HCT116 (cell line): ENCODE data around the gene PELI1. TPM values are rescaled to one million over a fixed set of nuclear protein-coding genes. Genes with fewer than 3 reads are reported as not detected.

Experiments used
- ATAC-seq: fragments of 200-7000 bp; cut with Tn5 transposase; 2 replicates; pipeline ENCODE4 v1.9.1; 2020; ENCODE audit warnings: mild to moderate bottlenecking, moderate library complexity
- BruUV-seq: library from RNA; stranded (reverse); fragments of 400-500 nt; replicated peaks from 2 replicates; lab custom pipeline; 2021; lab: Mats Ljungman, UMichigan
- CTCF ChIA-PET: fragments of 300-600 bp; sonication (Branson Sonifier 250); formaldehyde crosslinking; loops from one replicate; lab custom pipeline; 2021; ENCODE audit warnings: antibody characterized with exemption; lab: Charles Lee
- POLR2A ChIA-PET: fragments of 300-600, 350-600 bp; sonication (Branson Sonifier 250); formaldehyde crosslinking; loops from one replicate; lab custom pipeline; 2021; ENCODE audit warnings: antibody characterized with exemption; lab: Charles Lee
- RAD21 ChIA-PET, 2 experiments: fragments of 300-600 bp; sonication (Branson Sonifier 250); formaldehyde crosslinking; loops; one replicate each; lab custom pipeline; 2023; ENCODE audit warnings: low total read pairs in 2 of 2; ENCODE audit not compliant: uncharacterized antibody in 2 of 2, unreplicated experiment in 2 of 2, low non-redundant PET in 1 of 2; lab: Charles Lee
- DNase-seq: peaks from one replicate; pipeline ENCODE4 v3.0.0-alpha.2; 2010; ENCODE audit warnings: low read depth, low spot score
- H2AFZ ChIP-seq: fragments of 200-600 bp; shearing (Covaris generic), sonication (generic); 2 replicates; pipeline ENCODE4 v1.6.1; 2017; ENCODE audit warnings: low read depth, mixed run types, mixed read lengths, antibody characterized with exemption, low read length; ENCODE audit not compliant: poor library complexity, severe bottlenecking
- H3K27ac ChIP-seq: 2 replicates; pipeline ENCODE4 v1.5.1; 2012; ENCODE audit warnings: low read depth, low read length
- H3K27me3 ChIP-seq: fragments of 200-600 bp; sonication (generic); 2 replicates; pipeline ENCODE4 v1.6.1; 2016; ENCODE audit warnings: mixed run types, low read length, mixed read lengths; ENCODE audit not compliant: insufficient read depth
- H3K36me3 ChIP-seq, 2 experiments: fragments of 200-500 bp in 1 of 2; fragments of 200-600 bp in 1 of 2; sonication (Bioruptor generic) in 1 of 2; sonication (generic) in 1 of 2; 2 replicates each; pipeline versions ENCODE4 v1.5.1 to v1.6.1; 2014 to 2016; ENCODE audit warnings: low read length in 2 of 2, inconsistent platforms in 1 of 2, mixed read lengths in 1 of 2, mixed run types in 1 of 2; ENCODE audit not compliant: insufficient read depth in 2 of 2, control insufficient read depth in 1 of 2
- H3K4me1 ChIP-seq, 2 experiments: fragments of 200-600 bp in 1 of 2; sonication (generic) in 1 of 2; 2 replicates each; pipeline versions ENCODE4 v1.5.1 to v1.6.1; 2012 to 2017; ENCODE audit warnings: low read length in 2 of 2, inconsistent platforms in 1 of 2, mild to moderate bottlenecking in 1 of 2, mixed read lengths in 1 of 2, mixed run types in 1 of 2, moderate library complexity in 1 of 2; ENCODE audit not compliant: insufficient read depth in 2 of 2, control insufficient read depth in 1 of 2
- H3K4me2 ChIP-seq: fragments of 200-600 bp; sonication (generic); 2 replicates; pipeline ENCODE4 v1.6.1; 2017; ENCODE audit warnings: mixed run types, low read length, mixed read lengths
- H3K4me3 ChIP-seq, 2 experiments: fragments of 200-600 bp in 1 of 2; sonication (generic) in 1 of 2; replicated peaks in 1 of 2; 2 replicates each; pipeline ENCODE4 v1.5.1; 2011 to 2016; ENCODE audit warnings: low read length in 2 of 2, control low read depth in 1 of 2, low read depth in 1 of 2, mild to moderate bottlenecking in 1 of 2, mixed read lengths in 1 of 2, mixed run types in 1 of 2
- H3K79me2 ChIP-seq: fragments of 200-600 bp; sonication (generic); 2 replicates; pipeline ENCODE4 v1.6.1; 2017; ENCODE audit warnings: mild to moderate bottlenecking, mixed run types, low read length, moderate library complexity, mixed read lengths; ENCODE audit not compliant: insufficient read depth
- H3K9ac ChIP-seq: fragments of 200-600 bp; sonication (generic); 2 replicates; pipeline ENCODE4 v1.6.1; 2016; ENCODE audit warnings: low read length, mixed read lengths
- H3K9me2 ChIP-seq: fragments of 200-600 bp; sonication (generic), shearing (Covaris generic); 2 replicates; pipeline ENCODE4 v1.6.1; 2017; ENCODE audit warnings: mixed run types, mild to moderate bottlenecking, moderate library complexity; ENCODE audit not compliant: insufficient read depth
- H3K9me3 ChIP-seq, 2 experiments: fragments of 200-500 bp in 1 of 2; fragments of 200-600 bp in 1 of 2; sonication (Bioruptor generic) in 1 of 2; sonication (generic) in 1 of 2; 2 replicates each; pipeline ENCODE4 v1.6.1; 2014 to 2017; ENCODE audit warnings: low read length in 2 of 2, mixed read lengths in 2 of 2, inconsistent platforms in 1 of 2, low read depth in 1 of 2, mild to moderate bottlenecking in 1 of 2, mixed run types in 1 of 2, moderate library complexity in 1 of 2; ENCODE audit not compliant: control insufficient read depth in 1 of 2, insufficient read depth in 1 of 2
- H4K20me1 ChIP-seq: fragments of 200-600 bp; sonication (generic), shearing (Covaris generic); 2 replicates; pipeline ENCODE4 v1.6.1; 2017; ENCODE audit warnings: mixed run types, mild to moderate bottlenecking, moderate library complexity; ENCODE audit not compliant: insufficient read depth
- EGR1 ChIP-seq: IDR thresholded peaks from 2 replicates; pipeline ENCODE4 v1.6.1; 2012; ENCODE audit warnings: low read depth
- EZH2 ChIP-seq: fragments of 200-600 bp; sonication (generic); IDR thresholded peaks from 2 replicates; pipeline ENCODE4 v1.6.1; 2017; ENCODE audit warnings: antibody characterized with exemption, mixed run types
- MAX ChIP-seq: IDR thresholded peaks from 2 replicates; pipeline ENCODE4 v1.6.1; 2012
- POLR2AphosphoS5 ChIP-seq: IDR thresholded peaks from 2 replicates; pipeline ENCODE4 v1.6.1; 2011; ENCODE audit warnings: mild to moderate bottlenecking, low read depth, low read length, moderate library complexity
- ZNF274 ChIP-seq: fragments of 200-500 bp; sonication (Bioruptor generic); IDR thresholded peaks from 2 replicates; pipeline ENCODE4 v1.6.1; 2014; ENCODE audit warnings: mild to moderate bottlenecking, low read depth, low read length, inconsistent platforms
- intact Hi-C: fragments of 100-400 bp; cut with micrococcal nuclease; formaldehyde crosslinking; loops from 2 replicates; pipeline ENCODE4 v1.10.0; 2022
- total RNA-seq: library from RNA; stranded (reverse); gene quantifications from one replicate; pipeline ENCODE4 v1.2.1, GENCODE V29; 2021; ENCODE audit not compliant: unreplicated experiment
- TF ChIP-seq, protein P1 (sequence below), 3 experiments: fragments of 200-600 bp in 1 of 3; sonication (generic) in 1 of 3; IDR thresholded peaks in 2 of 3; conservative IDR thresholded peaks in 1 of 3; 2 replicates each; pipeline ENCODE4 v1.5.1; 2012 to 2017; ENCODE audit warnings: low read depth in 2 of 3, low read length in 2 of 3, antibody characterized with exemption in 1 of 3, borderline replicate concordance in 1 of 3, control low read depth in 1 of 3, mild to moderate bottlenecking in 1 of 3, mixed read lengths in 1 of 3, mixed run types in 1 of 3, moderate library complexity in 1 of 3; ENCODE audit not compliant: insufficient read depth in 1 of 3

The PELI1 gene
- total RNA-seq, 1 experiment from 2014 or later: 7.9 TPM

DNA sequence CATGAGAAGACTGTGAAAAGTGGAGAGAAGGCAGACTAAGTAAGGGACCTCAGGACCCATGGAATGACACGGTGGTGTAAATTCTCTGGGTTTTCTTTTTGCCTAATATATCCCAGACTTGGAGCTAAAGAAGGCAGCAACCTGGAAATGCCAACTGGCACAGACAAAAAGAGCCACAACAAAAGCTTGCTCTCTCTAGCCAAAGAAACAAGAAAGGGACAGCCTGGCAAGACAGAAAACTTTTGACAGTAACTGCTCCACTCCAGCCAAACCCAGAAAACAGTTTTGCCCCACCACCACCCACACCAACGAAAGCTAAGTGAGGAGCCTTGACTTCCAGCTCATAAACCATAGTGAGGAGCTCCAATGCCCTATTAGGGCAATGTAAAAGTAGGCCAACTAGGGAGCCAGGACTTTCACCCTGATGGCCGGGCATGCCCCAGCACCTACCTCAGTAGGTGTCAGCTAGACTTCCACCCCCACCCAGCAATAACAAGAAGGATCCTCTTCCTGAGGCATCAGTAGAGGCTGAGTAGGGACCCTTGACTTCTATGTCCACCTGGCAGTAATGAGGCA, 35.5 kb downstream of the PELI1 start:
- Histone ChIP-seq H3K4me1 (peaks cover 0 to 2% of the 10 kb centered on the region in 2 experiments; a peak in 2 of 4 replicates), H3K9me3 (no peaks in the 10 kb centered on the region), H3K9ac (no peak overlapping the region), H3K36me3 (no peaks in the 10 kb centered on the region), H3K79me2 (no peaks in the 10 kb centered on the region), H2AFZ (no peak overlapping the region), H3K9me2 (no peaks in the 10 kb centered on the region), H3K4me3 (no peak overlapping the region), H4K20me1 (no peaks in the 10 kb centered on the region), H3K4me2 (no peak overlapping the region), H3K27ac (no peak overlapping the region), H3K27me3 (no peaks in the 10 kb centered on the region)
- CTCF ChIA-PET: no interaction called here
- TF ChIP-seq, protein P1, sequence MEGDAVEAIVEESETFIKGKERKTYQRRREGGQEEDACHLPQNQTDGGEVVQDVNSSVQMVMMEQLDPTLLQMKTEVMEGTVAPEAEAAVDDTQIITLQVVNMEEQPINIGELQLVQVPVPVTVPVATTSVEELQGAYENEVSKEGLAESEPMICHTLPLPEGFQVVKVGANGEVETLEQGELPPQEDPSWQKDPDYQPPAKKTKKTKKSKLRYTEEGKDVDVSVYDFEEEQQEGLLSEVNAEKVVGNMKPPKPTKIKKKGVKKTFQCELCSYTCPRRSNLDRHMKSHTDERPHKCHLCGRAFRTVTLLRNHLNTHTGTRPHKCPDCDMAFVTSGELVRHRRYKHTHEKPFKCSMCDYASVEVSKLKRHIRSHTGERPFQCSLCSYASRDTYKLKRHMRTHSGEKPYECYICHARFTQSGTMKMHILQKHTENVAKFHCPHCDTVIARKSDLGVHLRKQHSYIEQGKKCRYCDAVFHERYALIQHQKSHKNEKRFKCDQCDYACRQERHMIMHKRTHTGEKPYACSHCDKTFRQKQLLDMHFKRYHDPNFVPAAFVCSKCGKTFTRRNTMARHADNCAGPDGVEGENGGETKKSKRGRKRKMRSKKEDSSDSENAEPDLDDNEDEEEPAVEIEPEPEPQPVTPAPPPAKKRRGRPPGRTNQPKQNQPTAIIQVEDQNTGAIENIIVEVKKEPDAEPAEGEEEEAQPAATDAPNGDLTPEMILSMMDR (IDR thresholded peaks at IDR 0.05 in 2 of 3, conservative IDR thresholded peaks at IDR 0.05 in 1 of 3; ENCODE audit: borderline replicate concordance in 1 of 3, insufficient read depth in 1 of 3, low read depth in 2 of 3, low read length in 2 of 3): no peak
- intact Hi-C loops: no loop called here
- BruUV-seq: no TSS peak
- no peak for DNase-seq
- ATAC-seq: no peak
- RAD21 ChIA-PET: no interaction called here
- POLR2A ChIA-PET: no interaction called here

- POLR2A ChIA-PET: interaction anchor here (1.1 kb wide), 1 partner anchor 27 kb away, joined by 4 read pairs; no protein-coding TSS in a partner anchor
- intact Hi-C loops: no loop called here
- Histone ChIP-seq H2AFZ (no peak overlapping the region), H3K4me2 (no peak overlapping the region), H3K36me3 (no peaks in the 10 kb centered on the region), H3K79me2 (no peaks in the 10 kb centered on the region), H3K4me1 (peaks cover 0 to 2% of the 10 kb centered on the region in 2 experiments; a peak in 2 of 4 replicates)
- ATAC-seq: no peak
- RAD21 ChIA-PET: no interaction called here
- no peak for DNase-seq
- TF ChIP-seq MAX (no peak), EZH2 (no peak), POLR2AphosphoS5 (no peak), ZNF274 (no peak), EGR1 (no peak)
- TF ChIP-seq, all 23 proteins: peak for 0
- Histone ChIP-seq H3K9me2 (no peaks in the 10 kb centered on the region), H3K9ac (no peak overlapping the region), H3K4me3 (no peak overlapping the region), H3K9me3 (no peaks in the 10 kb centered on the region), H3K27me3 (no peaks in the 10 kb centered on the region), H4K20me1 (no peaks in the 10 kb centered on the region), H3K27ac (no peak overlapping the region)
- no TSS peak for BruUV-seq
- CTCF ChIA-PET: no interaction called here
Observed at GRCh38 chr2:64106481-64106880, 37.7 kb downstream of the PELI1 start.
